Upper lobe of right lung (tissue), 1 donor: Measurements from ENCODE around the gene LRP10. TPM values are rescaled to one million over a fixed set of nuclear protein-coding genes. Genes with fewer than 3 reads are reported as not detected.

Experiments used
- ATAC-seq: fragments of 200-7000 bp; cut with Tn5 transposase; one replicate; pipeline ENCODE4 v1.9.1; 2020; ENCODE audit warnings: mild to moderate bottlenecking, moderate library complexity
- DNase-seq: peaks from one replicate; pipeline ENCODE4 v3.0.0-alpha.2; 2020
- H3K27ac ChIP-seq: fragments of 200-600 bp; one replicate; pipeline ENCODE4 v1.8.0; 2022
- H3K27me3 ChIP-seq: fragments of 200-600 bp; one replicate; pipeline ENCODE4 v1.8.0; 2022; ENCODE audit warnings: mild to moderate bottlenecking
- H3K36me3 ChIP-seq: fragments of 200-600 bp; one replicate; pipeline ENCODE4 v1.8.0; 2022
- H3K4me1 ChIP-seq: fragments of 200-600 bp; one replicate; pipeline ENCODE4 v1.8.0; 2022
- H3K4me3 ChIP-seq: fragments of 200-600 bp; one replicate; pipeline ENCODE4 v1.8.0; 2022; ENCODE audit warnings: mild to moderate bottlenecking
- H3K9me3 ChIP-seq: fragments of 200-600 bp; one replicate; pipeline ENCODE4 v1.8.0; 2022
- CTCF ChIP-seq: fragments of 200-600 bp; IDR thresholded peaks from one replicate; pipeline ENCODE4 v1.8.0; 2022; ENCODE audit warnings: antibody characterized with exemption
- intact Hi-C: fragments of 100-400 bp; cut with DNase I; formaldehyde crosslinking; loops from one replicate; pipeline ENCODE4 v1.11.0; 2022
- total RNA-seq: library from RNA; stranded (reverse); fragmentation: NEBNext Ultra II Directional; extraction: Animal tissue kit (Norgen Biotek cat#: 25700); gene quantifications from one replicate; pipeline ENCODE4 v1.2.1, GENCODE V29; 2021
- donor health status: DM: no; HTN: yes; CAD: no; lungs with severe emphysema.

LRP10 gene
- total RNA-seq, 1 donor from 2014 or later, result 142 TPM

GRCh38 chr14:22878271-22879246 is 7.0 kb downstream of the LRP10 start:
- H3K4me1 ChIP-seq, result peaks cover 5% of the 10 kb centered on the region
- no peak overlapping the region for H3K27ac ChIP-seq
- no peaks in the 10 kb centered on the region for H3K27me3 ChIP-seq
- ATAC-seq (no peak), DNase-seq (no peak)
- H3K36me3 ChIP-seq, result peaks cover 62% of the 10 kb centered on the region
- H3K9me3 ChIP-seq, result no peaks in the 10 kb centered on the region
- intact Hi-C loops, result no loop called here
- H3K4me3 ChIP-seq, result no peak overlapping the region
- no peak for TF ChIP-seq CTCF

GRCh38 chr14:22882064-22882463 is 10.5 kb downstream of the LRP10 start:
- no peak overlapping the region for H3K27ac ChIP-seq
- no peak for TF ChIP-seq CTCF
- H3K4me3 ChIP-seq, result no peak overlapping the region
- DNase-seq (no peak), ATAC-seq (no peak)
- H3K27me3 ChIP-seq, result no peaks in the 10 kb centered on the region
- H3K4me1 ChIP-seq, result no peaks in the 10 kb centered on the region
- H3K9me3 ChIP-seq, result no peaks in the 10 kb centered on the region
- intact Hi-C loops, result no loop called here
- peaks cover 27% of the 10 kb centered on the region for H3K36me3 ChIP-seq

GRCh38 chr14:22882529-22883172 is 11.1 kb downstream of the LRP10 start:
- peak; percentile 27 for ATAC-seq
- no peak for TF ChIP-seq CTCF
- Histone ChIP-seq H3K36me3 (peaks cover 21% of the 10 kb centered on the region), H3K4me3 (no peak overlapping the region), H3K4me1 (peaks cover 3% of the 10 kb centered on the region), H3K27ac (no peak overlapping the region), H3K27me3 (no peaks in the 10 kb centered on the region), H3K9me3 (no peaks in the 10 kb centered on the region)
- intact Hi-C loops, result no loop called here
- DNase-seq, result no peak

- ATAC-seq (no peak), DNase-seq (no peak)
- intact Hi-C loops, result no loop called here
- Histone ChIP-seq H3K36me3 (peaks cover 14% of the 10 kb centered on the region), H3K4me1 (peaks cover 10% of the 10 kb centered on the region), H3K4me3 (no peak within 1 kb of the TSS), H3K27ac (no peak within 1 kb of the TSS), H3K27me3 (no peaks in the 10 kb centered on the region), H3K9me3 (no peaks in the 10 kb centered on the region)
- TF ChIP-seq CTCF, result no peak
These were observed 11.8 kb downstream of the LRP10 start, which contains the start of gene REM2 for GRCh38 chr14:22883173-22883976. TSS of gene REM2 (plus strand) at chr14:22883222. CDS start at chr14:22883288, 66 bp downstream.

- intact Hi-C loops, result no loop called here
- H3K4me1 ChIP-seq, result peaks cover 11% of the 10 kb centered on the region
- H3K27ac ChIP-seq, result no peak overlapping the region
- no peak for DNase-seq
- no peak for TF ChIP-seq CTCF
- no peak overlapping the region for H3K4me3 ChIP-seq
- no peaks in the 10 kb centered on the region for H3K27me3 ChIP-seq
- no peak for ATAC-seq
- H3K36me3 ChIP-seq, result peaks cover 7% of the 10 kb centered on the region
- no peaks in the 10 kb centered on the region for H3K9me3 ChIP-seq
These were observed 12.7 kb downstream of the LRP10 start for GRCh38 chr14:22884076-22884737.
